Vagina (tissue), 2 donors: ENCODE measurements around the gene HK3.
"Not testable (repeated sequence)": the region's sequence is repeated elsewhere in the genome, so short reads cannot be mapped to it uniquely, and the experiment has no call there.

Source experiments
- POLR2A ChIP-seq, 2 donors: fragments of 450-650 bp; IDR thresholded peaks; one replicate each; pipeline ENCODE4 v1.6.1; 2017; ENCODE audit warnings: antibody characterized with exemption in 2 of 2, mild to moderate bottlenecking in 2 of 2, moderate library complexity in 2 of 2
- TF ChIP-seq, protein P1 (sequence below), 3 experiments: fragments of 450-650 bp in 2 of 3; fragments of 200-600 bp in 1 of 3; sonication (generic) in 1 of 3; IDR thresholded peaks; one replicate each; pipeline ENCODE4 v1.5.1; 2017 to 2019; ENCODE audit warnings: antibody characterized with exemption in 3 of 3, mild to moderate bottlenecking in 2 of 3, moderate library complexity in 2 of 3

DNA sequence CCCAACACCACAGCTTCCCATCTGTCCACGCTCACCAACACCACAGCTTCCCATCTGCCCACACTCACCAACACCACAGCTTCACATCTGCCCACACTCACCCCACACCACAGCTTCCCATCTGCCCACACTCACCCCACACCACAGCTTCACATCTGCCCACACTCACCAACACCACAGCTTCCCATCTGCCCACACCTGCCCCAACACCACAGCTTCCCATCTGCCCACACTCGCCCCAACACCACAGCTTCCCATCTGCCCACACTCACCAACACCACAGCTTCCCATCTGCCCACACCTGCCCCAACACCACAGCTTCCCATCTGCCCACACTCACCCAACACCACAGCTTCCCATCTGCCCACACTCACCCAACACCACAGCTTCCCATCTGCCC lies 26.6 kb downstream of the HK3 start:
- TF ChIP-seq POLR2A (IDR thresholded peaks at IDR 0.05), result not testable (repeated sequence)
- TF ChIP-seq, protein P1, sequence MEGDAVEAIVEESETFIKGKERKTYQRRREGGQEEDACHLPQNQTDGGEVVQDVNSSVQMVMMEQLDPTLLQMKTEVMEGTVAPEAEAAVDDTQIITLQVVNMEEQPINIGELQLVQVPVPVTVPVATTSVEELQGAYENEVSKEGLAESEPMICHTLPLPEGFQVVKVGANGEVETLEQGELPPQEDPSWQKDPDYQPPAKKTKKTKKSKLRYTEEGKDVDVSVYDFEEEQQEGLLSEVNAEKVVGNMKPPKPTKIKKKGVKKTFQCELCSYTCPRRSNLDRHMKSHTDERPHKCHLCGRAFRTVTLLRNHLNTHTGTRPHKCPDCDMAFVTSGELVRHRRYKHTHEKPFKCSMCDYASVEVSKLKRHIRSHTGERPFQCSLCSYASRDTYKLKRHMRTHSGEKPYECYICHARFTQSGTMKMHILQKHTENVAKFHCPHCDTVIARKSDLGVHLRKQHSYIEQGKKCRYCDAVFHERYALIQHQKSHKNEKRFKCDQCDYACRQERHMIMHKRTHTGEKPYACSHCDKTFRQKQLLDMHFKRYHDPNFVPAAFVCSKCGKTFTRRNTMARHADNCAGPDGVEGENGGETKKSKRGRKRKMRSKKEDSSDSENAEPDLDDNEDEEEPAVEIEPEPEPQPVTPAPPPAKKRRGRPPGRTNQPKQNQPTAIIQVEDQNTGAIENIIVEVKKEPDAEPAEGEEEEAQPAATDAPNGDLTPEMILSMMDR (IDR thresholded peaks at IDR 0.05), result not testable (repeated sequence)
